ENCODE results near the gene STIP1. TPM values are rescaled to one million over a fixed set of nuclear protein-coding genes. Genes with fewer than 3 reads are reported as not detected.
A peak's percentile ranks its signal among the peaks of the same experiment; 100 is the strongest.

Gene STIP1
- total RNA-seq, 4 donors from 2014 or later = 141 to 193 (median 168) TPM

- peak overlapping the region in 1 of 4 donors; percentile 22 for H3K27ac ChIP-seq
- no peaks in the 10 kb centered on the region for H3K4me1 ChIP-seq
- intact Hi-C loops (cut with DNase I; ENCODE audit: low total_unique reads) (no loop called here), in situ Hi-C loops (cut with MboI; ENCODE audit: low sequenced_read_pairs in 4 of 4) (loop anchor here in 1 of 4 donors (25.0 kb wide), 1 partner anchor 336 kb away; the partner anchor contains the start of gene MARK2)
- no peaks in the 10 kb centered on the region for H3K9me3 ChIP-seq
- ATAC-seq = peak; percentile 58 to 68
- no peaks in the 10 kb centered on the region for H3K27me3 ChIP-seq
- no peaks in the 10 kb centered on the region for H3K36me3 ChIP-seq
- TF ChIP-seq POLR2A (IDR thresholded peaks at IDR 0.05) = no peak
- TF ChIP-seq, protein P1, sequence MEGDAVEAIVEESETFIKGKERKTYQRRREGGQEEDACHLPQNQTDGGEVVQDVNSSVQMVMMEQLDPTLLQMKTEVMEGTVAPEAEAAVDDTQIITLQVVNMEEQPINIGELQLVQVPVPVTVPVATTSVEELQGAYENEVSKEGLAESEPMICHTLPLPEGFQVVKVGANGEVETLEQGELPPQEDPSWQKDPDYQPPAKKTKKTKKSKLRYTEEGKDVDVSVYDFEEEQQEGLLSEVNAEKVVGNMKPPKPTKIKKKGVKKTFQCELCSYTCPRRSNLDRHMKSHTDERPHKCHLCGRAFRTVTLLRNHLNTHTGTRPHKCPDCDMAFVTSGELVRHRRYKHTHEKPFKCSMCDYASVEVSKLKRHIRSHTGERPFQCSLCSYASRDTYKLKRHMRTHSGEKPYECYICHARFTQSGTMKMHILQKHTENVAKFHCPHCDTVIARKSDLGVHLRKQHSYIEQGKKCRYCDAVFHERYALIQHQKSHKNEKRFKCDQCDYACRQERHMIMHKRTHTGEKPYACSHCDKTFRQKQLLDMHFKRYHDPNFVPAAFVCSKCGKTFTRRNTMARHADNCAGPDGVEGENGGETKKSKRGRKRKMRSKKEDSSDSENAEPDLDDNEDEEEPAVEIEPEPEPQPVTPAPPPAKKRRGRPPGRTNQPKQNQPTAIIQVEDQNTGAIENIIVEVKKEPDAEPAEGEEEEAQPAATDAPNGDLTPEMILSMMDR (IDR thresholded peaks at IDR 0.05 in 4 of 5, conservative IDR thresholded peaks at IDR 0.05 in 1 of 5) = no peak
- no peak overlapping the region for H3K4me3 ChIP-seq
- DNase-seq = no peak
Measured at GRCh38 chr11:64173616-64174355, 12.2 kb upstream of the STIP1 start.

GRCh38 chr11:64176751-64177150 is 9.2 kb upstream of the STIP1 start:
- Histone ChIP-seq H3K9me3 (no peaks in the 10 kb centered on the region), H3K27me3 (no peaks in the 10 kb centered on the region), H3K36me3 (no peaks in the 10 kb centered on the region), H3K27ac (no peak overlapping the region), H3K4me3 (no peak overlapping the region), H3K4me1 (peaks cover 17 to 26% of the 10 kb centered on the region in 2 donors)
- DNase-seq (no peak), ATAC-seq (no peak)
- intact Hi-C loops (cut with DNase I; ENCODE audit: low total_unique reads) = no loop called here
- in situ Hi-C loops (cut with MboI; ENCODE audit: low sequenced_read_pairs in 4 of 4) = no loop called here
- no peak for TF ChIP-seq POLR2A (IDR thresholded peaks at IDR 0.05)
- TF ChIP-seq, protein P1 (IDR thresholded peaks at IDR 0.05 in 4 of 5, conservative IDR thresholded peaks at IDR 0.05 in 1 of 5) = no peak

GRCh38 chr11:64178203-64178602 is 7.8 kb upstream of the STIP1 start:
- intact Hi-C loops (cut with DNase I; ENCODE audit: low total_unique reads) (no loop called here), in situ Hi-C loops (cut with MboI; ENCODE audit: low sequenced_read_pairs in 4 of 4) (no loop called here)
- Histone ChIP-seq H3K27me3 (no peaks in the 10 kb centered on the region), H3K4me1 (peaks cover 30 to 40% of the 10 kb centered on the region in 2 donors), H3K4me3 (no peak overlapping the region), H3K36me3 (no peaks in the 10 kb centered on the region), H3K9me3 (no peaks in the 10 kb centered on the region), H3K27ac (no peak overlapping the region)
- no peak for DNase-seq
- no peak for ATAC-seq
- TF ChIP-seq POLR2A (IDR thresholded peaks at IDR 0.05) = no peak
- TF ChIP-seq, protein P1 (IDR thresholded peaks at IDR 0.05 in 4 of 5, conservative IDR thresholded peaks at IDR 0.05 in 1 of 5) = no peak

DNA sequence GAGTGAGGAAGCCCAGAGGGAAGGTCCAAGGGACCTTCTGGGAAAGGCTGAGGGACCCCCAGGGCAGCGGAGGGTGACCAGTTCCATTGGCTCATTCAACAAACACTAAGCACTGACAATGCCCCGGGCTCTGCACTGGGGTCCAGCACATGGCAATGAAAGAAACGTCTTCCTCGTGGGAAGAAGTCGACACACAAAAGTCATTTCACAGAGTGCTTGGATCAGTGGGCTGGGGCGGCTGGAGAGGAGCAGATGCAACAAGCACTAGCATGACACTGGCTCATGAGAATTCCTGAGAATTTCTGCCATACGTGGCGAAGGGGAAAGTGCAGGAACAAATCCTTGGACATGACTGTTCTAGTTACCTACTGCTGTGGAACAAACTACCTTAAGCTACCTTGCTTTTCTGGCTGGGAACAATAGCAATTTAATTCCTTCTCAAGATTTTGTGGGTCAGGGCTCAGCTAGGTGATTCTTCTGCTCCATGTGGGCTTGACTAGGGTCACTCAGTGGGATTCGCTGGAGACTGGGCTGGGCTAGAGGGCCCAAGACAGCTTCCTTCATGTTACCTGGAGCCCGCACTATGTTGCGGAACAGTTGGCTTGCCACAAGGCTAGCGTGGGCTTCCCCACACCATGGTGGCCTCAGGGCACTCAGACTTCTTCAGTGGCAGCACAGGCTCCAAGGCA is 6.9 kb upstream of the STIP1 start:
- ATAC-seq (no peak), DNase-seq (no peak)
- Histone ChIP-seq H3K27me3 (no peaks in the 10 kb centered on the region), H3K27ac (no peak overlapping the region), H3K9me3 (no peaks in the 10 kb centered on the region), H3K4me1 (peaks cover 39 to 49% of the 10 kb centered on the region in 2 donors), H3K4me3 (no peak overlapping the region), H3K36me3 (no peaks in the 10 kb centered on the region)
- no peak for TF ChIP-seq POLR2A (IDR thresholded peaks at IDR 0.05)
- TF ChIP-seq, protein P1 (IDR thresholded peaks at IDR 0.05 in 4 of 5, conservative IDR thresholded peaks at IDR 0.05 in 1 of 5) = no peak
- in situ Hi-C loops (cut with MboI; ENCODE audit: low sequenced_read_pairs in 4 of 4) = no loop called here
- intact Hi-C loops (cut with DNase I; ENCODE audit: low total_unique reads) = no loop called here
